Measurements from ENCODE around the gene CMSS1.
A peak's percentile ranks its signal among the peaks of the same experiment; 100 is the strongest.

CMSS1 gene

GRCh38 chr3:100007313-100007712 is 189.7 kb downstream of the CMSS1 start:
- H3K27ac ChIP-seq = no peak overlapping the region

GRCh38 chr3:100008081-100008698 is 190.5 kb downstream of the CMSS1 start:
- H3K27ac ChIP-seq = no peak overlapping the region
- DNase-seq (ENCODE audit: low read depth, low spot score) = no peak

More at GRCh38 chr3:100007313-100007712, 189.7 kb downstream of the CMSS1 start:
- no peak for DNase-seq (ENCODE audit: low read depth, low spot score)

- no peak overlapping the region for H3K27ac ChIP-seq
- DNase-seq (ENCODE audit: low read depth, low spot score) = no peak
These were observed 191.8 kb downstream of the CMSS1 start for GRCh38 chr3:100009276-100010086.

- no peak overlapping the region for H3K27ac ChIP-seq
- no peak for DNase-seq (ENCODE audit: low read depth, low spot score)
These were observed 192.4 kb downstream of the CMSS1 start for GRCh38 chr3:100010087-100010417.

GRCh38 chr3:100018806-100019205 is 201.1 kb downstream of the CMSS1 start:
- no peak overlapping the region for H3K27ac ChIP-seq
- no peak for DNase-seq (ENCODE audit: low read depth, low spot score)

- no peak overlapping the region for H3K27ac ChIP-seq
- DNase-seq (ENCODE audit: low read depth, low spot score) = no peak
These were observed 202.1 kb downstream of the CMSS1 start for GRCh38 chr3:100019719-100020118.

- no peak overlapping the region for H3K27ac ChIP-seq
- no peak for DNase-seq (ENCODE audit: low read depth, low spot score)
These were observed 203.4 kb downstream of the CMSS1 start for GRCh38 chr3:100020876-100021644.

GRCh38 chr3:100022506-100022905 is 204.8 kb downstream of the CMSS1 start:
- peak overlapping the region; percentile 66 for H3K27ac ChIP-seq

GRCh38 chr3:100023150-100023549 is 205.5 kb downstream of the CMSS1 start:
- H3K27ac ChIP-seq = peak overlapping the region; percentile 66

More at GRCh38 chr3:100022506-100022905, 204.8 kb downstream of the CMSS1 start:
- no peak for DNase-seq (ENCODE audit: low read depth, low spot score)

GRCh38 chr3:100023595-100023994 is 205.9 kb downstream of the CMSS1 start:
- DNase-seq (ENCODE audit: low read depth, low spot score) = no peak
- H3K27ac ChIP-seq = peak overlapping the region; percentile 66

More at GRCh38 chr3:100023150-100023549, 205.5 kb downstream of the CMSS1 start:
- DNase-seq (ENCODE audit: low read depth, low spot score) = no peak

GRCh38 chr3:100024520-100025303 is 207.1 kb downstream of the CMSS1 start:
- DNase-seq (ENCODE audit: low read depth, low spot score) = no peak
- peak overlapping the region; percentile 66 for H3K27ac ChIP-seq

GRCh38 chr3:100027321-100027720 is 209.7 kb downstream of the CMSS1 start:
- DNase-seq (ENCODE audit: low read depth, low spot score) = no peak
- no peak overlapping the region for H3K27ac ChIP-seq

- DNase-seq (ENCODE audit: low read depth, low spot score) = no peak
- H3K27ac ChIP-seq = no peak overlapping the region
These were observed 211.4 kb downstream of the CMSS1 start for GRCh38 chr3:100029052-100029451.

GRCh38 chr3:100029689-100030088 is 212.0 kb downstream of the CMSS1 start:
- no peak for DNase-seq (ENCODE audit: low read depth, low spot score)
- peak overlapping the region; percentile 55 for H3K27ac ChIP-seq

- H3K27ac ChIP-seq = peak overlapping the region; percentile 55
- peak; percentile 83 for DNase-seq (ENCODE audit: low read depth, low spot score)
These were observed 212.7 kb downstream of the CMSS1 start for GRCh38 chr3:100030346-100030745.

- H3K27ac ChIP-seq = peak overlapping the region; percentile 55
- no peak for DNase-seq (ENCODE audit: low read depth, low spot score)
These were observed 213.3 kb downstream of the CMSS1 start for GRCh38 chr3:100030914-100031425.

- H3K27ac ChIP-seq = peak overlapping the region; percentile 71
- DNase-seq (ENCODE audit: low read depth, low spot score) = peak; percentile 64
These were observed 214.6 kb downstream of the CMSS1 start for GRCh38 chr3:100032243-100032642.

GRCh38 chr3:100033184-100033583 is 215.5 kb downstream of the CMSS1 start:
- DNase-seq (ENCODE audit: low read depth, low spot score) = peak; percentile 51
- H3K27ac ChIP-seq = peak overlapping the region; percentile 71

GRCh38 chr3:100033903-100034471 is 216.3 kb downstream of the CMSS1 start:
- DNase-seq (ENCODE audit: low read depth, low spot score) = no peak
- peak overlapping the region; percentile 71 for H3K27ac ChIP-seq

- H3K27ac ChIP-seq = no peak overlapping the region
- DNase-seq (ENCODE audit: low read depth, low spot score) = no peak
These were observed 221.4 kb downstream of the CMSS1 start for GRCh38 chr3:100039075-100039474.

Data from epithelial cell of prostate (primary cell).